ENCODE data around the gene SEMA6A. TPM values are rescaled to one million over a fixed set of nuclear protein-coding genes. Genes with fewer than 3 reads are reported as not detected.

Gene SEMA6A
- total and polyA plus RNA-seq, 9 of the 15 experiments (the other 6 are each of a cell fraction or from before 2014, with no cell fraction given), result 0.04 to 0.42 (median 0.18) TPM; not detected in 5

DNA sequence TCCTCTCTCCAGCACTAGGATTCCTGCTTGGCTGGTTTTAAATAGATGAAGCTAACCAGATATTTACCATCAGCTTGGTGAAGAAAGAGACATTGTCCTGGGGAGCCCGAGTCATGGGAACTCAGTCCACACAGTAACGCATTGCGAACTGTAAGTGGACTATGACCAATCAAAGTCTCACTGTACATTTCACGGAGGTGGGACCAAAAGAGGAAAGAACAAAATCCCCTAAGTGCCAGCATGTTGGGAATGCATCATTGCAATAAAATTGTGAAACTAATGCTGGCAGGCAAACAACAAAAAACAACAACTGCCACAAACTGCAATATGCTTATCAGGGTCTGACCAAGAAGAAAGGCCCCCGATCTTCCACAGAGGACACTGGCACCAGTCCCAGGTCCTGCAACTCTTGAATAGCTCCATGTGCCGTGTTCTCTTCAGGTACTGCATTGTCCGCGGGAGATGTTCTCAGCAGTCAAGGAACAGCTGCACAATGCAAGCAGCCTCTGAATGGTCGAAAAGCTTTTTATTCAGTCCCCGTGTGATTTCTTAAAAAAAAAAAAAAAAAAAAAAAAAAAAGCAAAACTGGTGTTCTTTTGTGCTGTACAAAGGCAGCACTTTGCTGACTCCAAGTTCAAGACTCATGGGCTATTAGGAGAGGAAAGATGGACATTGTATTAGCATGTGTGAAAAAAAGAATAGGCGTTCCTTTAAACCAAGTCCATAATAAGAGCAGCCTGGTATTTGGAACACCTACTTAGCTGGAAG is 38.1 kb downstream of the SEMA6A start:
- H3K27ac ChIP-seq (ENCODE audit: extremely low read depth, low read depth, low read length), result no peak overlapping the region
- in situ Hi-C loops (cut with MboI) (no loop called here), intact Hi-C loops (cut with micrococcal nuclease) (no loop called here)
- H3K4me1 ChIP-seq (replicated peaks in 1 of 2; ENCODE audit: control insufficient read depth in 2 of 2, insufficient read depth in 2 of 2, low read length in 2 of 2), result no peaks in the 10 kb centered on the region
- no peak overlapping the region for H3K4me3 ChIP-seq
- no peaks in the 10 kb centered on the region for H3K9me1 ChIP-seq (ENCODE audit: control insufficient read depth, insufficient read depth, low read length)
- no peak for DNase-seq (ENCODE audit: extremely low read depth in 1 of 4, low spot score in 3 of 4)
- H3K4me2 ChIP-seq (ENCODE audit: insufficient read depth, low read length), result no peak overlapping the region
- no peaks in the 10 kb centered on the region for H4K20me1 ChIP-seq (replicated peaks; ENCODE audit: control insufficient read depth, insufficient read depth, low read length)
- ATAC-seq, result no peak
- no peaks in the 10 kb centered on the region for H3K79me2 ChIP-seq (ENCODE audit: control insufficient read depth, insufficient read depth, low read length)
- CTCF ChIA-PET (ENCODE audit: low intra/inter-chr PET ratio), result no interaction called here
- no peak for FAIRE-seq
- H3K36me3 ChIP-seq (ENCODE audit: control insufficient read depth, insufficient read depth, low read length), result no peaks in the 10 kb centered on the region
- no TSS peak for BruUV-seq (replicated peaks)
- H2AFZ ChIP-seq (ENCODE audit: low read depth, low read length), result no peak overlapping the region
- POLR2A ChIA-PET, result no interaction called here
- WGBS (ENCODE audit: insufficient coverage, low coverage, missing lambda C conversion rate), result 0% methylated on average over 11 of the region's 11 CpGs
- H3K27me3 ChIP-seq (ENCODE audit: control insufficient read depth in 2 of 2, insufficient read depth in 2 of 2, low read length in 2 of 2), result no peaks in the 10 kb centered on the region; a peak in 1 of 5 replicates
- TF ChIP-seq ELF2 (CRISPR knock-in tag; IDR thresholded peaks at IDR 0.05) (no peak), DMBX1 (CRISPR knock-in tag; IDR thresholded peaks at IDR 0.05; ENCODE audit: borderline replicate concordance) (no peak), COPS2 (conservative IDR thresholded peaks at IDR 0.05) (no peak), ZFP1 (CRISPR knock-in tag; IDR thresholded peaks at IDR 0.05) (no peak), TCFL5 (CRISPR knock-in tag; conservative IDR thresholded peaks at IDR 0.05) (no peak), GTF2A2 (tag; IDR thresholded peaks at IDR 0.05) (no peak), NFATC3 (IDR thresholded peaks at IDR 0.05) (no peak), KDM5B (IDR thresholded peaks at IDR 0.05; ENCODE audit: insufficient replicate concordance, low read depth, low read length) (no peak), NFXL1 (CRISPR knock-in tag; IDR thresholded peaks at IDR 0.05) (no peak)
- TF ChIP-seq, protein P1, sequence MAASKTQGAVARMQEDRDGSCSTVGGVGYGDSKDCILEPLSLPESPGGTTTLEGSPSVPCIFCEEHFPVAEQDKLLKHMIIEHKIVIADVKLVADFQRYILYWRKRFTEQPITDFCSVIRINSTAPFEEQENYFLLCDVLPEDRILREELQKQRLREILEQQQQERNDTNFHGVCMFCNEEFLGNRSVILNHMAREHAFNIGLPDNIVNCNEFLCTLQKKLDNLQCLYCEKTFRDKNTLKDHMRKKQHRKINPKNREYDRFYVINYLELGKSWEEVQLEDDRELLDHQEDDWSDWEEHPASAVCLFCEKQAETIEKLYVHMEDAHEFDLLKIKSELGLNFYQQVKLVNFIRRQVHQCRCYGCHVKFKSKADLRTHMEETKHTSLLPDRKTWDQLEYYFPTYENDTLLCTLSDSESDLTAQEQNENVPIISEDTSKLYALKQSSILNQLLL (CRISPR knock-in tag; IDR thresholded peaks at IDR 0.05; ENCODE audit: borderline replicate concordance), result no peak
- TF ChIP-seq, protein P2, sequence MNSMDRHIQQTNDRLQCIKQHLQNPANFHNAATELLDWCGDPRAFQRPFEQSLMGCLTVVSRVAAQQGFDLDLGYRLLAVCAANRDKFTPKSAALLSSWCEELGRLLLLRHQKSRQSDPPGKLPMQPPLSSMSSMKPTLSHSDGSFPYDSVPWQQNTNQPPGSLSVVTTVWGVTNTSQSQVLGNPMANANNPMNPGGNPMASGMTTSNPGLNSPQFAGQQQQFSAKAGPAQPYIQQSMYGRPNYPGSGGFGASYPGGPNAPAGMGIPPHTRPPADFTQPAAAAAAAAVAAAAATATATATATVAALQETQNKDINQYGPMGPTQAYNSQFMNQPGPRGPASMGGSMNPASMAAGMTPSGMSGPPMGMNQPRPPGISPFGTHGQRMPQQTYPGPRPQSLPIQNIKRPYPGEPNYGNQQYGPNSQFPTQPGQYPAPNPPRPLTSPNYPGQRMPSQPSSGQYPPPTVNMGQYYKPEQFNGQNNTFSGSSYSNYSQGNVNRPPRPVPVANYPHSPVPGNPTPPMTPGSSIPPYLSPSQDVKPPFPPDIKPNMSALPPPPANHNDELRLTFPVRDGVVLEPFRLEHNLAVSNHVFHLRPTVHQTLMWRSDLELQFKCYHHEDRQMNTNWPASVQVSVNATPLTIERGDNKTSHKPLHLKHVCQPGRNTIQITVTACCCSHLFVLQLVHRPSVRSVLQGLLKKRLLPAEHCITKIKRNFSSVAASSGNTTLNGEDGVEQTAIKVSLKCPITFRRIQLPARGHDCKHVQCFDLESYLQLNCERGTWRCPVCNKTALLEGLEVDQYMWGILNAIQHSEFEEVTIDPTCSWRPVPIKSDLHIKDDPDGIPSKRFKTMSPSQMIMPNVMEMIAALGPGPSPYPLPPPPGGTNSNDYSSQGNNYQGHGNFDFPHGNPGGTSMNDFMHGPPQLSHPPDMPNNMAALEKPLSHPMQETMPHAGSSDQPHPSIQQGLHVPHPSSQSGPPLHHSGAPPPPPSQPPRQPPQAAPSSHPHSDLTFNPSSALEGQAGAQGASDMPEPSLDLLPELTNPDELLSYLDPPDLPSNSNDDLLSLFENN (IDR thresholded peaks at IDR 0.05; ENCODE audit: low read depth in 2 of 2, low read length in 2 of 2), result no peak
- no peak overlapping the region for H3K9ac ChIP-seq (ENCODE audit: insufficient read depth in 1 of 2, low read depth in 2 of 2, low read length in 2 of 2)
- no peaks in the 10 kb centered on the region for H3K9me3 ChIP-seq (replicated peaks; ENCODE audit: control insufficient read depth, insufficient read depth, low read depth, low read length)

All from K562 (cell line).